GM18499 (cell line): ENCODE measurements around the gene SLCO2A1.

Experiments used
- ATAC-seq: cut with Tn5 transposase; IDR thresholded peaks from one replicate; pipeline ENCODE4 v1.9.1; 2021; ENCODE audit warnings: moderate number of reproducible peaks; ENCODE audit not compliant: insufficient read depth, unreplicated experiment

The SLCO2A1 gene

DNA sequence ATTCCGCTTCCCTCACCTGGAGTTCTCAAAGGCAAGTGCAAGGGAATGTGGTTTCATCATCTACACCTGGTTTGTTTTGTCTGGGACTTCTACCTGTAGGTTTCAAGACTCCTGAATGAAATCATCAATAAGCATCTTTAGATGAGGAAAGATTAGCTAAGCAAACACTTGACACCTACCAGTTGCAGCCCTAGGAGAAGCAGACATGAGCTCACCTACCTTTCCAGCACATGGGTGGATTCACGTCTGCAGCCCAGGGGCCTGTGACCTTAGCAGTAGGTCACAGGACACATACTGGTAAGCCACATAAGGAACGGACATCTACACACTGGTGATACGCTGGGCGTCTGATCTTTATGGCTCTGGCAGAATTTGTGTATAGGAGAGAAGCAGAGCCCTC, 26.7 kb downstream of the SLCO2A1 start:
- no peak for ATAC-seq

DNA sequence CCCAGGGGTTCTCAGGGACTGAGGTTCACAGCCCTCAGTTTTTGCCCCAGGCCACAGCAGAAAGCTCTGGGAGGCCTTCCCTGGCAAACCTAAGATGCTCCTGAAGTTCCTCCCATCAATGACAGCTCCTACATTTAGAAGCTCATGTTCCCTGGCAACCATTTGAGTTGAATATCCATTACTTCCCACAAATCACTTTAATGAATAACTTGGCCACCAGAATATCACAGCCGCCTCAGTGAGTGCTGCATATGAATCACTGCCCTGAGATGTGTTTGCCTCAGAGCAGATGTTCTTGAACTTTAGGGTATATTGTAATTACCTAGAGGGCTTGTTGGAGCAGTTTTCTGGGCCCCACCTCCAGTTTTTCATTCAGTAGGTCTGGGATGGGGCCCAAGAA, 27.4 kb downstream of the SLCO2A1 start:
- no peak for ATAC-seq

DNA sequence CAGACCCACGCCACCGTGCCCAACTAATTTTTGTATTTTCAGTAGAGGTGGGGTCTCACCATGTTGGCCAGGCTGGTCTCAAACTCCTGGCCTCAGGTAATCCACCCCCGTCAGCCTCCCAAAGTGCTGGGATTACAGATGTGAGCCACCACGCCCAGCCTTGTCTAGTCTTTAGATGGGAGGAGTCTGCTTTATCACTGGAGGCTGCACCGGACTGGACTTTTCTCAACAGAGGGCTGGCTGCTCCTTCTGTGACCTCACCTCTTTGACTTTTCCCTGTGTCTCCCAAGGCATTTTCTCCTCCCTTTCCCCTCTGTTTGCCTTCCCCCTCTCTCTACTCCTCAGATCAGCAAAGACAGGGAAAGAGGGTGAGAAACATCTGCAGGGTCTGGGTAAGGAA, 28.5 kb downstream of the SLCO2A1 start:
- no peak for ATAC-seq

DNA sequence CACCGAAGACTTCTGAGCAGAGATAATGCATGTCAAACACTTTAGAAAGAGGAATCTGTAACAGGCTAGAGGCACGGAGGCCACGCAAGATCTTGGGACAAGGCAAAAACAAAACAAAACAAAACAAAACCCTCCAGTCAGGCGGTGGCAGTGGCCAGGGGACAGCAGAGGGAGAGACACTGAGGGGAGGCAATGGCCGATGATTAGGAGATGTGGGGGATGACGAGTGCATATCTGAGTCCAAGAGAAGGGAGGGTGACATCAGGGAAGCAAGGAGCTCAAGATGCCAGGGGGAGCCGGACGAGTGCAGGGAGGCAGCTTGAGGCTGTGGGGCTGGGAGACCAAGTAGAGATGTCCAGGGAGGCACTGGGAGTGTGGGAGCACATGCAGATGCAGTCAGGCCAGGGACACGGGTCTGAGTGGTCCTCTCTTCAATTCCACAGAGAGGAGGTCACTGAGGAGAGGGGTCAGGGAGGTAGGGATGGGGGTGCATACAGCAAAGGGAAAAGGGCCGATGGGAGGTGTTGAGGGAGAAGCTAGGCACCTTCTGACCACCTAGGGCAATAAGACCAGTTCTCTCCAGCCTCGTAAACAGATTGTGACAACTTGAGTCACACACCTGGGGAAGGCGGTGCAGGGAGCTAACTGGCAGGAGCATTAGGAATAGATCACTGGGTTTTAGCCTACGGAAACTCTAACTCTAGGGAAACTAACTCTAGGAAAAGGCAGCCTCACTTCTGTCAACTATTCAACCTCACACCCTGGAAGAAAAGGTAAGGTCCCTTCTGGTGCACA, 29.6 kb downstream of the SLCO2A1 start:
- ATAC-seq: no peak

DNA sequence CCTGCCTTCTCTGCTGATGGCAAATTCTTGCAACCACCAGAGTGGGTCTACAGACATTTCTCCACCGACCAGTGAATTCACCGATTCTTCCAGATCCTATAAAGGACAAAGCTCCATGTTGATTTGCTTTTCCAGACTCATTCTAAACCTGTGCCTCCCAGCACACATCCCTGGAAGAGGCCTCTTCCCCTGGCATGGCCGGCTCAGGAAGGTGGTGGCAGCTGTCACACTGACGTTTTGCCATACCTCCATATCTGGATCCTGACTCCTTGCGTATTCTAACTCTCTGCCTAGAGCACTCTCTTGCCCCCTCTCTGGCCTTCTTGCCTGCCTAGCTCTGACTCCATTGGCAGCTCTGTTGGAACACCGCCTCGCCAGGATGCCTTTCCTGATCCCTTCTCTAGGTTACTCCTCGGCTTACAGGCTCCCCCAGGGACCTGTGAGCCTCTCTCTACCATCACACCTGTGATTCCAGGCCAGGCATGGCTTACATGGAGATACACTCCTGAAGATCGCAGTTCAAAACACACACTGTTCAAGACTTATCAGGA, 31.0 kb downstream of the SLCO2A1 start:
- no peak for ATAC-seq

DNA sequence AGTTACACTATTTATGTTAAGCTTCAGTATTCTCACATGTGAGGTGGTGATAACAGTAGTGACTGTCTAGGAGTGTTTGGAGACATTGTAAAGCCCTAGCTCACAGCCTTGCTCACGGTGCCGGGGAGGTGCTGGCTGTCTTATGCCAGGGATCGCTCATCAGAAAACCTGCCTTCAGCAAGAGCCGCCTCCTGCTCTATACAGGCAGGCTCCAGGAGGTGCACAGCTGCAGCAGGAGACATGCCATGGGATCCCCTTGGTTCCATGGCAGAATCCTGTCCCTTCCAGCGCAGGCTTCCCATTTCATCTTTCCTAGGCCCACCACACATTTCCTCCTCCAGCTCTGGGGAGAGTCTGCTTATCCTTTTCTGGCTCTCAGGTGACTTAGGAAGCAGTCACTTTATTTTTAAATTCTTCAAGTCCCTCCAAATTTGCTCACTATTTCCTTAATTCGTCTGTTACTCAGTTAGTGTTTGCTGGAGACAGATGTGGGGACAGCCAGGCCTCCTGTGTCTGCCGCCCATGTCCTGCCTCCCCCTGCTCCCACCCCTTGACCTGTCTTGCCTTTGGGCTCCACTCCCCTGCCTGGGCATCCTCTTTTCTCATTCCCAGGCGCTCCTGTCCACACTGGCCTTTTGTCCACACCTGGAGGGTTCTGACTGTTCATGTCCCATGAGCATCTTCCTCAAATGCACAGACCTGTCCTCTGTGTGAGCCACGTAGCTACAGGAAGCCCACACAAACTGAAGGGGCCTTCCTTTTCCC, 31.7 kb downstream of the SLCO2A1 start:
- ATAC-seq: no peak

DNA sequence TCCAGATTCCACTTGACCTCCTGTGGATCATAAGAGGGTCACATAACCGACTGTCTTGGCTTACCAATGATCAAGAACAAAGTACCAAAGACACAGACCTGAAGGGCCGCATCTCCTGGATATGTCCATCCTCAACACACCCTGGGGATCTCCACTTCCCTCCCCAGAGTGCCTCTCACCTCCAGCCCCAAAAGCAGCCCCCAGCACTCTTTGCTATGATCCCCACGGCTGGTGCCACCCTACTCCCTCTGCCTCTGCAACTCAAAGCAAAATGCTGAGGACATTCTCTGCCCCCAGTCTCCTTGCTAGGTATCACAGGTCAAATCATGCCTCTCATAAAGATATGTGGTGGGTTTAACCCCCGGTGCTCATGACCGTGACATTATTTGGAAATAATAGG, 32.7 kb downstream of the SLCO2A1 start:
- no peak for ATAC-seq

DNA sequence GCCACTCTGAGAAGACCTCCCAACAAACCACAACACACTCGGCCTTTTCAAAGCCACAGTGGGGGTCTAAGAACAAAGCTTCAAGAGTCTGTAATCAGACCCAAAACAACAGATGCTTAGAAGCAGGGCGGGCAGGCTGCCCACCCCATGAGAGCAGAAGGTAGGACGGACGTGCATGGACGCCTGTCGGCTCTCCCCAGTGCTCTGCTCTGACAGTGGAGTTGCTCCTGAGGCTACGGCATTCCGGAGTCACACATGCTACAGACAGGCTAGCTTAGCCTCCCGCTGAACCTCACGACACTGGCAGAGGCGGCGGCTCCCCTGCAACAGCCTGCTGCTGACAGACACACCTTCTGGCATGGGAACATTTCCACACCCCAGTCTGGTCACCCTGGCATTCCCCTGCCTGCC, 33.5 kb downstream of the SLCO2A1 start:
- ATAC-seq: no peak

DNA sequence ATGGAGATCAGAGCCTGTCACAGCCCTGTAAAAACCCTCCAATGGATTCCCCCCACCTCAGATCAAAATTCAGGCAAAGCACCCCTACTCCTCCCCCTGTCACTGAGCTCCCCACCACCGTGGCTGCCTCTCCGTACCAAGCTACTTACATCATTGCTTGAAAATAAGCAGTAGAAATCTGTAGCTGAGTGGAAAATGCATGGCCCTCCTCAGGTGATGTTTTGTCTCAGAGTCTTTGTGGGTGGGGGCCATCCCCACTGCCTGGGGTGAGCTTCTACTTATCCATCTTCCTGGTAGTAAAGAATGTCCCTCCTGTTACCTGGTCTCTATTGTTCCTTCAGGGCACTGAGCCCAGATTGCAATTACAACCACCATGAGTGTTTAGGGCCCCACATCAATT, 34.5 kb downstream of the SLCO2A1 start:
- ATAC-seq: no peak

DNA sequence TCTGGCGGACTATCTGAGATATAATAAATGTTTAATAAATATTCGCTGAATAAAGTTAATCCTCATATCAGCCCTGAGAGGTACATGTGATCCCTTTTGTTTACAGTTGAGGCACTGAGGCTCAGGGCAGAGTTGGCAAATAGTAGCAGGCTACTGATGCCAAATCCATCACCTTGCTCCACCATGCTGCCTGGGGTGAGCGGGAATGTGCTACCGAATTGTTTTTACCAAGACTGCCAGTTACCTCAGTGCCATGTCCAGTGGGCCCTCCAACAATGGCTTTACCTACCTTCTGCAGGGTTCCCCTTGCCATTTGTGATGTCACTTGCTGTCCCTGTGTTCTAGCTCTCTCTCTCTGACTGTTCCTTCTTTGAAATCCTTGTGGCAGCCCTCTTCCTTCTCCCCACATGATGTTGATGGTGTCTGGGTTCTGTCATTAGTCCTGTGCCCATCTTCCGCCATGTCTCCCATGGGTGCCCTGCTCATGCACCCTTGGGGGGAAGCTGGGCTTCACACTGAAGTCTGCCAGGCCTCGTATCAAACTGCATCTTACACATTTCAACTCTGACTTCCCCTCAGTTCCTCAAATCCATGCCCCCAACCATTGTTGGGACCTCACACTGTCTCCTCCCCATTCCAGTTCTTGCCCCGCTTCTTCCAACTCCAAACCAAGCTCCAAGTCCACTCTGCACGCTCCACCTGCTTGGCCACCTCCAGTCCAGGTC, 35.4 kb downstream of the SLCO2A1 start:
- ATAC-seq: no peak

DNA sequence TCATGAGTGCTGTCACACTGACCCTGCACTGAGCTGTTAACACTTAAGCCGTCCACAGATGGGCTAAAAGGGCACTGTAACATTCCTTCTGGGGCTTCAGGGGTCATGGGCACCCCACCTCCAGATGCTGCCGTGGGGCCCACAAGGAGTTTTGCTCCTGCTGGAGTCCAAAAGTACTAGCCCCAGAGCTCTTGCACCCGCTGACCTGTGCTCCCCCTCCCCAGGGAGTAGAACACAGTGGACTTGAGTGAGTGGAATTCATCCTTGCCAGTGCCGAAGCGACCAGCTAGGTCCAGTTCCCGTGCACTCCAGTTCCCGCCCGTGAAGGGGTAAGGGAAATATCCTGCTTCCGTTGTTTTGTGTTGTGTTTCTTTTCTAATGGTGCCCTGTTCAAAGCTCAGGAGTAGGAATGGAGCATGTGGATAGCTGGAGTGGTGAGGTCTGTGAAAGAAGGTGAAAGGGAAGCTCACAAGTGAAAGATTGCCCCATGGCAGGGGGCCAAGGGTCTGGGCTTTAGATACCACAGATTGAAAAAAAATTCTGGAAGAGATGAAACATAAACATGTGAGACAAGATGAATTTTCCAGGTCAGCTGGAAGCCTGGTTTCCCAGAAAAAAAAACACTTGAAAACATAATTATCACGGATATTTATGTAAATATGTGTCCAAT, 36.6 kb downstream of the SLCO2A1 start:
- no peak for ATAC-seq

DNA sequence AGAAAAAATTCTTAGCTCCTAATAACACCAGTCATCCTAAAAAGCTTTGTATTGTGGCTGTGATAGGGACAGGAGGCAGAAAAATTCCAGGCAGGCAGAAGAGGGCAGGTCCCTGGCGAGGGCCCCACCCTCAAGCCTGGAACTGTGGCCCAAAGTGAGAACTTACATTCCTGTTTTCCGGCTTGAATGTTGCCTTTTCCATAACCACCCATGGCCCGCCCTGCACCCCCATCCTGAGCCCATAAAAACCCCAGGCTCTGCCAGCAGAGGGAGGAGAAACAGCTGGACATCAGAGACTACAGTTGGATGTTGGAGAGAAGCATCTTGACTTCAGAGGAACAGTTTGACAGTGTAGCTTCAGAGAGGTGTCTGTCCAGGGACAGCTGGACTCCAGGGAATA, 37.3 kb downstream of the SLCO2A1 start:
- no peak for ATAC-seq

DNA sequence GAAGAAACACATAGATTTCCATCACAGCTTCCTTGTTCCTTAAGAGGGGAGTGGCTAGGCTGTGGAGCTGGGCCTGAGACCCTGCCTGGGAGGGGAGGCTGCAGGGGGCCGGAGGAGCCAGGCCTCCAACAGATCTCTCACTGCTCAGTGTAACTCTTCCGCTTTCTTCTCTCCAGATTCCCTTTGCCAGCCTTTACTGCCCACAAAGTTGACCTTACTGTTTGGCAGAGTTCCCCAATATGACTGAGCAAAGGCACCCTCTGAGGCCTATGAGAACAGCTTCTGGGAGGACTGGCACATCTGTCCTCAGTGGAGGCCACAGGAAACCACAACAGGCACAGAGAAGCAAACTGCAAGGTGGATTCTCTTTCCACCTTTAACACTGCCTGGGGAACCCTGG, 38.1 kb downstream of the SLCO2A1 start:
- no peak for ATAC-seq

DNA sequence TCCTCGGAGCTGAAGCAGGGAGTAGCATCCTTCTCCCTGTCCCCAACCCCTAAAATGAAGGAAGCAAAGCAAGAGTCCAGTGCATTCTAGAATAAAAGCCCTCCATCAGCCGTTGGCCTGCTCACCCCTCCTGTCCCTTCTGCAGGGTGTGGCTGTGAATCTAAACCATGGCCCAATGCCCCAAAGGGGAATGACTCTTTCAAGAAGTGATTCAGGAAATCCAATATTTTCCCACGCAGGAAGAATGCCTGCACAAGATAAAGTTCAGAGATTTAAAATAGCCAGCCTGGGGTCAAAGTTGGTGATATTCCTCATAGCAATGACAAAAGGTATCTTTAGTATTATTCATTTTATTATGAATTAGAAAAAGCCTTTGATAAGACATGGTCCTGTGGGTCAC, 38.5 kb downstream of the SLCO2A1 start:
- ATAC-seq: no peak

DNA sequence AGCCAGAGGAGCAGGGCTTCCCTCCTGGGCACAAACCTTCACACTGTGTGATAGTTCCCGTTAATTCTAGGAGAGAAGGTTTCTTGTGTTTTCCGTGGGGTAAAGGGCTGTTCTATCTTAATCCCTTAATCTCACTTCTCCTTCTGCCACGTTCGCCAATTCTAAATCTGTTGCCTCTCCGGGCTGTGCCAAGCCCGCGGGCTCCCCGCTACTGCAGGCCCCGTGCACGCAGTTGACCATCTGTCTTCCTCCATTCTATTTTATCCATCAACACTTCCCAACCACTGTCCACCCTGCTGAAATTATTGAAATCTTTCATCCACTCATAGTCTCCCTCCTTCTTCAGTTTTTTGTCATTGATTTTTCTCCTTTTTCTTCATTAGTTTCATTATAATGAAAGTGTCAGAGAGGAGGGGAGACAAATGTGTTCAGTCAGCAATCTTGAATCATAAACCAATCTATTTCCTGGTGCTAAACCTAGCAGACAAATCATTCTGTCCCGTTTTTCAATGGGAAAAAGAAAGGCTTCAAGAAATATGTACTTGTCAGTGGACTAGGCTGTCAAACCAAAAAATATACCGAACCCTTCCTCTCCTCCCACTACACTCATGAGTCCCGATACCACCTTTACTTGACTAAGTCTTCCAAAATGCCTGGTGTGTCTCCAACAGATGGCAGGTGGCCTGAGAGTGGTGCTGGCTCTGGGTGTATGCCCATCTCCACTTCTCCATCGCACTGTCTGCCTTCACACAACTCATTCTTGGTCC, 39.6 kb downstream of the SLCO2A1 start:
- ATAC-seq: no peak

DNA sequence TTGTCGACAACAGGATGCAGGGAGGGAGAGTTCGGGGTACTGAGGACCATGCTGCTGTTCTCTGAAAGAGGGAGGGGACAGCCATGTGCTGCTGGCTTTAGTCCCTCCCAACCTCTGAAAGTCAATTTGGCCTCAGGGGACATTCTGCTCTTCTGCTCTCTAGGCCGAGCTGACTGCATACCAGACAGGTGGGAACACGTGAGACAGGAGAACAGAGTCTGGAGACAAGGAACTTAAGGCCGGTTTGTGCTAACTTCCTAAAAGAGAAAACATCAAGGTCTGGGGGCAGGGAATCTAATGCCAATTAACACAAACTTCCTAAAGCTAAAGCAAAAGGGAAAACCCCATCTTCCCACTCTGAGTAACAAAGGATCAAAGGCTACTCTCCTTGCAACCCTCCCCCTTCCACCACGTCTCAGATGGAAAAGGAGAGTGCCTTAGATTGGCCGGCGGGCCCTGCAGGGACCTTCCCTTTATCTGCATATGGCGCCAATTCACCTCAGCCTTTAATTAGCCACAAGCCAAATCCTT, 41.0 kb downstream of the SLCO2A1 start:
- no peak for ATAC-seq

DNA sequence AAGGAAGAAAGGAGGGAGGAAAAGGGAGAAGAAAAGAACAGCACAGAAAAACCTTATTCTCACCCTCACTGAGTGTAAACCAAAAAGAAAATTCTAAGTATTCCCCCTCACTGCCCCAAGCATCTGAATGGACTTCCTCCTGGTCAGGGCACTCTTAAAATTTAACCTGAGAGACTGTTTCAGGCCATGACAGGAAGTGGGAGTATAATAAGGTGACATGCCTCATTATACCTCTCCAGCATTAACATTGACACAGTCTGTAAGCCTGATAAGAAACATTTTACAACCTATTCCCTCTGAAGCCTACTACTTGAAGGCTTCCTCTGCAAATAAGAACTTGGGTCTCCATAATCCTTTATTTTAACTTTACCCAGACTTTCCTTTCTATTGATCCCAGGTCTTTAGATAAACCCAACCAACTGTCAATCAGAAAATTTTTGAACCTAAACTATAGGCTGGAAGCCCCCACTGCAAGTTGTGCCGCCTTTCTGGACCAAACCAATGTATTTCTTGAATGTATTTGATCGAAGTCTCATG, 41.7 kb downstream of the SLCO2A1 start:
- no peak for ATAC-seq

DNA sequence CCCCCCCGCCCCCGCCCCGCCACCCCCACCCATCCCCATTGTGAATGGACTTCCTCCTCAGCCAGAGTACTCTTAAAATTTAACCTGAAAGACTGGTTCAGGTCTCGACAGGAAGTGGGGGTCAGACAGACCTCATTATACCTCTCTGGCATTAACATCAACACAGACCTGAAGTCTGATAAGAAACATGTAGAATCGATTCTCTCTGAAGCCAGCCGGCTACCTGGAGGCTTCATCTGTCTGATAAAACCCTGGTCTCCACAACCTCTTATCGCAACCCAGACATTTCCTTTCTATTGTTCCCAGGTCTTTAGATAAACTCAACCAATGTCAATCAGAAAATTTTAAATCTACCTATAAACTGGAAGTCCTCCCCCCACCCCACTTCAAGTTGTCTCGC, 42.6 kb downstream of the SLCO2A1 start:
- ATAC-seq: no peak

DNA sequence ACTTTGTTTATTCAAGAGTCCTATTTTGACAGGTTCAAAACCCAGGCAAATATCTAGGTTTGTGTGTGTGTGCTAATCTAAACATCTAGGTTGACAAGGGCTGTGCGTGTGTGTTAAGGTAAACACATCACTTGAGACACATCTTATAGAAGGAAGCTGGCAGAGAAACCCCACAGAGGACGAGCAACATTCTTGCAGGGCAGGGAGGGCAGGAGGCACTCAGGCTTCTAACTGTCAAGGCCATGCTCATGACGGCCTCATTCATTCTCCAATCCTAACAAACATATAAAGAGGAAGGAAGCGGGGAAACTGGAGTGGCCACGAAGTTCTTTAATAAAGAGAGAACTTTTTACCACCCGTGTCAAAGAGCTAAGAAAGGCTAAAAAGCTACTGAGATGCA, 43.4 kb downstream of the SLCO2A1 start:
- ATAC-seq: no peak
